MCF 10A (cell line): ENCODE measurements around the gene SMIM1. TPM values are rescaled to one million over a fixed set of nuclear protein-coding genes. Genes with fewer than 3 reads are reported as not detected.

ENCODE experiments used
- BruUV-seq: library from RNA; stranded (reverse); fragments of 400-500 nt; replicated peaks from 2 replicates; lab custom pipeline; 2021; lab: Mats Ljungman, UMichigan
- CTCF ChIA-PET: fragments of 300-600 bp; sonication (Branson Sonifier 250); formaldehyde crosslinking; extraction: SDS; loops from one replicate; lab custom pipeline; 2021; ENCODE audit warnings: antibody characterized with exemption, inconsistent platforms; lab: Yijun Ruan, JAX
- POLR2A ChIA-PET: fragments of 300-600, 350-650 bp; sonication (Branson Sonifier 250); formaldehyde crosslinking; extraction: SDS; loops from one replicate; lab custom pipeline; 2020; ENCODE audit warnings: antibody characterized with exemption, inconsistent platforms; lab: Yijun Ruan, JAX
- DNase-seq: peaks from one replicate; pipeline ENCODE4 v3.0.0-alpha.2; 2018; ENCODE audit not compliant: unreplicated experiment
- H3K27ac Mint-ChIP-seq: one replicate; pipeline ENCODE4 v1.8.0; 2022; ENCODE audit warnings: mild to moderate bottlenecking, low read depth, mixed read lengths; ENCODE audit not compliant: unreplicated experiment
- H3K27me3 Mint-ChIP-seq: one replicate; pipeline ENCODE4 v1.8.0; 2022; ENCODE audit warnings: mixed read lengths; ENCODE audit not compliant: insufficient read depth, unreplicated experiment
- H3K36me3 Mint-ChIP-seq: one replicate; pipeline ENCODE4 v1.8.0; 2022; ENCODE audit warnings: mild to moderate bottlenecking, moderate library complexity, mixed read lengths; ENCODE audit not compliant: insufficient read depth, unreplicated experiment
- H3K4me1 Mint-ChIP-seq: one replicate; pipeline ENCODE4 v1.8.0; 2022; ENCODE audit warnings: mixed read lengths; ENCODE audit not compliant: insufficient read depth, unreplicated experiment
- H3K4me3 Mint-ChIP-seq: one replicate; pipeline ENCODE4 v1.8.0; 2022; ENCODE audit warnings: mild to moderate bottlenecking, moderate library complexity, mixed read lengths; ENCODE audit not compliant: unreplicated experiment
- H3K9me3 Mint-ChIP-seq: one replicate; pipeline ENCODE4 v1.8.0; 2022; ENCODE audit warnings: mixed read lengths; ENCODE audit not compliant: unreplicated experiment
- CTCF ChIP-seq: fragments of 200-600 bp; IDR thresholded peaks from one replicate; pipeline ENCODE4 v1.8.0; 2022; ENCODE audit warnings: antibody characterized with exemption, mild to moderate bottlenecking; ENCODE audit not compliant: unreplicated experiment
- intact Hi-C: fragments of 100-400 bp; cut with micrococcal nuclease; formaldehyde crosslinking; loops from 2 replicates; pipeline ENCODE4 v1.14.1; 2022
- total RNA-seq: library from RNA; stranded (reverse); gene quantifications from 2 replicates; pipeline ENCODE4 v1.2.3, GENCODE V29; 2022

Gene SMIM1
- total RNA-seq, 1 experiment from 2014 or later = not detected

- no peak overlapping the region for H3K27ac Mint-ChIP-seq
- intact Hi-C loops = no loop called here
- no peaks in the 10 kb centered on the region for H3K9me3 Mint-ChIP-seq
- BruUV-seq = no TSS peak
- no peak overlapping the region for H3K4me3 Mint-ChIP-seq
- H3K4me1 Mint-ChIP-seq = no peaks in the 10 kb centered on the region
- ChIA-PET POLR2A (interaction anchor here (0.8 kb wide), 1 partner anchor 17 kb away, joined by 4 read pairs; the partner anchor contains the start of gene LRRC47), CTCF (no interaction called here)
- no peak for TF ChIP-seq CTCF
- peaks cover 54% of the 10 kb centered on the region for H3K36me3 Mint-ChIP-seq
- no peak for DNase-seq
- H3K27me3 Mint-ChIP-seq = no peaks in the 10 kb centered on the region
Observed at GRCh38 chr1:3779265-3779911, 6.8 kb downstream of the SMIM1 start.

GRCh38 chr1:3779912-3780416 lies 7.4 kb downstream of the SMIM1 start:
- Mint-ChIP-seq H3K4me3 (no peak overlapping the region), H3K9me3 (no peaks in the 10 kb centered on the region), H3K27me3 (no peaks in the 10 kb centered on the region), H3K36me3 (peaks cover 59% of the 10 kb centered on the region), H3K27ac (no peak overlapping the region), H3K4me1 (no peaks in the 10 kb centered on the region)
- no peak for TF ChIP-seq CTCF
- no peak for DNase-seq
- no TSS peak for BruUV-seq
- CTCF ChIA-PET = no interaction called here
- POLR2A ChIA-PET = no interaction called here
- intact Hi-C loops = no loop called here

GRCh38 chr1:3780901-3781300 lies 8.4 kb downstream of the SMIM1 start:
- no peak for TF ChIP-seq CTCF
- H3K4me1 Mint-ChIP-seq = no peaks in the 10 kb centered on the region
- POLR2A ChIA-PET = no interaction called here
- DNase-seq = no peak
- no peaks in the 10 kb centered on the region for H3K27me3 Mint-ChIP-seq
- CTCF ChIA-PET = interaction anchor here (0.7 kb wide), 1 partner anchor 15 kb away, joined by 3 read pairs; no protein-coding TSS in a partner anchor
- no peak overlapping the region for H3K27ac Mint-ChIP-seq
- H3K36me3 Mint-ChIP-seq = peaks cover 69% of the 10 kb centered on the region
- intact Hi-C loops = no loop called here
- no peak overlapping the region for H3K4me3 Mint-ChIP-seq
- no peaks in the 10 kb centered on the region for H3K9me3 Mint-ChIP-seq
- BruUV-seq = no TSS peak

GRCh38 chr1:3783651-3784474 lies 11.3 kb downstream of the SMIM1 start:
- H3K27ac Mint-ChIP-seq = no peak overlapping the region
- H3K4me3 Mint-ChIP-seq = no peak overlapping the region
- H3K27me3 Mint-ChIP-seq = no peaks in the 10 kb centered on the region
- BruUV-seq = no TSS peak
- no peak for TF ChIP-seq CTCF
- ChIA-PET POLR2A (interaction anchor here (0.6 to 3.7 kb wide), 2 partner anchors 11 to 1198 kb away, joined by 3 to 20 read pairs; partner anchors contain the start of gene LRRC47), CTCF (interaction anchor here (0.9 kb wide), 1 partner anchor 16 kb away, joined by 3 read pairs; no protein-coding TSS in a partner anchor)
- H3K36me3 Mint-ChIP-seq = peaks cover 89% of the 10 kb centered on the region
- no peak for DNase-seq
- intact Hi-C loops = no loop called here
- H3K9me3 Mint-ChIP-seq = no peaks in the 10 kb centered on the region
- H3K4me1 Mint-ChIP-seq = peaks cover 4% of the 10 kb centered on the region
